ENCODE results near the gene TBC1D8.

Gene TBC1D8

GRCh38 chr2:100976645-100977391 lies 174.4 kb downstream of the TBC1D8 start:
- DNase-seq (ENCODE audit: low read depth), result no peak

DNA sequence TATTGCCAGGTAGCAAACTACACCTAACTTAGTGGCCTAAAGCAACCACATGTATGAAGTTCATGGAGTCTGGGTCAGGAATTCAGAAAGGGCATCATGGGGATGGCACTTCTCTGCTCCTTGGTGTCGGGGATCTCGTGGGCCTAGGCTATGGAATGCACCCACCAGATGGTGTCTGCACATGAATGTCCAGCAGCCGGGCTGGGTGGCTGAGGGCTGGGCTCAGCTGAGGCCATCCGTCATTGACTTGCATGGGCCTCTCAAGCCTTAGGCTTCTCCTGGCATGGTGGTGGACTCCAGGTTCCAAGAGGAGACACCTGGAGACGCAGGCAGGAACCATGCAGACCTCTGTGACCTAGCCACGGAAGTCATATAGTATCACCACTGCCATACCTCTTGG lies 175.1 kb downstream of the TBC1D8 start:
- DNase-seq (ENCODE audit: low read depth), result no peak

GRCh38 chr2:100975521-100975785 lies 175.7 kb downstream of the TBC1D8 start:
- DNase-seq (ENCODE audit: low read depth), result no peak

GRCh38 chr2:100974712-100975520 lies 176.3 kb downstream of the TBC1D8 start:
- DNase-seq (ENCODE audit: low read depth), result no peak

DNA sequence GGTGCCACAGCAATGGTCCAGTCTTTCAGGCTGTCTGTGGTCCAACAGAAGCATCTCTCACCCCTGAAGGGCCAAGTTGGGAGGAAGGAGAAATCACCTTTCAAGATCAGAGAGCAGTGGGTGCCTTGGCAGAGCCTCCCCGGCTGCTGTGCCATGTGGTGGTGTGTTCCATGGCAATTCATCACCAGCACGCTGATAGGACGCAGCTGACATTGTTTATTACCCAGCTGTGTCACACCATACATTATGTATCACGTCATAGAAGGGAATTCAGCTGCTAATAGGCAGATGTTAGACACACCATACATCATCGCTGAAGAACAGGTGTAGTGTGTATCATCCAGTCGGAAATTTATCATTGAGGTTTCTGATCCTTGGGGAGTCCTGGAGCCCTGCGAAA lies 178.7 kb downstream of the TBC1D8 start:
- no peak for DNase-seq (ENCODE audit: low read depth)

DNA sequence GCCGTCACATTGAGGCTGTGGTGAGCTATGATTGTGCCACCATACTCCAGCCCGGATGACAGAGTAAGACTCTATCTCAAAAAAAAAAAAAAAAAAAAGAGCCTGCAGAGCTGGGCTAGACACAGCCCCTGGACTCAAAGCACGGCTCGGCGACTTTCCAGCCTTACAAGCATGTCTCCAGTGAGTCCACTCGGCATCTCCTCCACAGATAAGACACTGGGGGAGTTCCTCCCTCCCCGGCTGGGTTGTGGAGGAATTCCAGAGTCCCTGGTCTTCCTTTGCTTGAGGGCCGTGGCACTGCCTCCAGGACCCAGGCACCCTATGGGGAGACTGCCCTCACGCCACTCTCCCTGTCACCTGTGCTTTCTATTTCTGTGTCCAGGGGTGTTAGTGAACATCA lies 180.0 kb downstream of the TBC1D8 start:
- DNase-seq (ENCODE audit: low read depth), result no peak

- DNase-seq (ENCODE audit: low read depth), result no peak
Observed at GRCh38 chr2:100969998-100970397, 181.2 kb downstream of the TBC1D8 start.

- DNase-seq (ENCODE audit: low read depth), result no peak
Observed at GRCh38 chr2:100968146-100969145, 182.7 kb downstream of the TBC1D8 start.

DNA sequence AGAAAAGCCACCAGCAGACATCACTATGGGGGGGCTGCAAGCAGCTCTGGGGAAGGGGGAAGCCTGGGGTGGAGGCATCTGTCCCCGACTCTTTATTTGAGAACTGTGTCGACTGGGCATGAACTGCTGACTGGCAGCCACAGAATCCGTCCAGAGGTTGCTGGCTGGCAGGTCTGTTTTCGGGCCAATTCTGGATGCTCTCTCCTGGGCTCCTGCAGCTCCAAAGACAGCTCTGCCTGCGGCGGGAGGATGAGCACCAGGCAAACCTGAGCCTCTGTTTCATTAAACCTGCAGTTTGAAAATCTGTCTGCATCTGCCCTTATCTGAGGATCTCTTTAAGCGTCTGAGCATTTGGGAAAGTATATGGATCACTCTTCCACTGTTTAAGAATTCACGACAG lies 183.5 kb downstream of the TBC1D8 start:
- no peak for DNase-seq (ENCODE audit: low read depth)

- DNase-seq (ENCODE audit: low read depth), result no peak
Observed at GRCh38 chr2:100965596-100965995, 185.6 kb downstream of the TBC1D8 start.

DNA sequence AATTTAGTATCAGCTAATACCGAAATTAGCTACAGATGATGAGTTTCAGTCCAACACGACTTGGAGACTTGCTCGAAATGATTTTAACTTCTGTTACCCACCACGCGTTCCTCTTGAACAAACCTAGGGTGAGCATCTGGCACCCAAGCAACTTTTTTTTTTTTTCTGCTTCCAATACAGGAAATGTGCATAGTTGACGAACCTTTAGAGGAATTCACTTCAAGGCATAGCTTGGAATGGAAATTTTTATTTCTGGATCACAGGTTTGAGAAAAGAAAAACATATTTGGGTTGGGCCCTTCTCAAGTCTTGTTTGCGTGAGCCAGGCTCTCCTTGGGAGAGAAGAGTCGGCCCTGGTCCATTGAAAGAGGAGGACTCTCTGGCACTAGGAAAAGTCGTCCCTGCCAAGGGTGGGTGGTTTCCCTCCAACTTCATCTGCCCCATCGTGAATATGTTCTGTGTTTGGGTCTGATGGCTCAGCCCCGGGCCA lies 186.5 kb downstream of the TBC1D8 start:
- DNase-seq (ENCODE audit: low read depth), result no peak

DNA sequence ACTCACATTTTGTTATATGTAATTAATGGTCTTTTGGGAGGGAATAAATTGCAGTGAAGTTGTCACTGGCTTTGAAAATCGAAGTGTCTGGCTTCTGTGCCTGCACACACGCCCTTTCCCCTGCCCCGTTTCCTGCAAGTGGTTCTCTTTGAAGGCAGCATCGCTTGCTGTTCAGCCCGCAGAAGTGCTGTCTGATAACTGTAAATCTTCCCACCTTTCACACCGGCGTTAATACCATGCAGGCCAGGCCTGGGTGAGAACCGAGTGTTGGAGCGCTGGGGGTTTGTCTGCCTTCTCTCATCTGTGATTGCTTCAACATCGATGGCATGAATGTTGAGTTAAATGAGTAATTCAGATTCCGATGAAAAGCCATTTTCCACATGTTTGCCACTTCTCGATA lies 187.0 kb downstream of the TBC1D8 start:
- DNase-seq (ENCODE audit: low read depth), result no peak

DNA sequence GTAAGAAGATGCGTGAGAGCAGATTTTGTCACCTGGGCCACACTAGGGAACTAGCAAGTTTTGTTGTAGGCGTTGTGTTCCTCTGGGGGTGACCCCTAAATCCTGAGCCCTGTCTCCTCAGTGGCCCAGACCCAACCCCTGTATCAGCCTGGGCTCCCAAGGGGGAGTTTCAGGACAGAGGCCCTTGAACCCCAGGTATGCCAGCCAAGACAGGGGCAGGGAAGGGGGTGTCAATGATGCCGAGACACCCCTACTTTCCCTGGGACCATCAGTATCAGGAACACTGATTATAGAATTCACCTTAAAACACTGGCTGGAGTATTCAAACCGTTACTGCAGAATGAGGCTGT lies 188.2 kb downstream of the TBC1D8 start:
- DNase-seq (ENCODE audit: low read depth), result no peak

DNA sequence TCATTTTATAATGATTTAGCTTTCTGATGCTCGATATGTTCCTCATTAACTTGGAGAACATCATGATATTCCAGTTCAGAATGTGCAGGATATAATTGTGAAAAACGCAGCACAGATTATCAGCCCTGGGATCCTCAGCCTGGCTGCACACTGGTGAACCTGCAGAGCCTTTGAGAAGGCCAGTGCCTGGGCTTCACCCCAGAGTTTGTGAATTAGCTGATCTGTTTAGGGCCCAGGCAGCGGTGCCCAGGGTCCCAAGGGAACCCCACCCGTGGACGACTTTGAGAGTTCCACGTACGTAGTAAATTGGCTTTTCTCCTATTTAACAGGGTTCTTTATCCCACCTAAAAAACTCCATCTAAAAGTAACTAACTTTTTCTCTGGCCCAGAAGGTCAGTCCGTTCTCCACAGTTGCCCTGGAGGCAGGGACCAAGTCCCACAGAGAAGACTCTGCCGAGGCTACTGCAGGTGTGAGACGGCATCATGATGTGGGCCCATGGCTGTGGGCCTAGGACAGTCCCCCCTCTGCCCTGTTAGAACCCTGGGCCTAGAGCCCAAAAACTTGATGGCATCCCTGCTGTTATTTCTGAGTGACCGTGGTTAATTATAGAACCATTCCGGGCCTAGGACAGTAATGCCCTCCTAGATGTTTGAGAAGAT lies 188.7 kb downstream of the TBC1D8 start:
- no peak for DNase-seq (ENCODE audit: low read depth)

- no peak for DNase-seq (ENCODE audit: low read depth)
Observed at GRCh38 chr2:100960688-100961087, 190.5 kb downstream of the TBC1D8 start.

DNA sequence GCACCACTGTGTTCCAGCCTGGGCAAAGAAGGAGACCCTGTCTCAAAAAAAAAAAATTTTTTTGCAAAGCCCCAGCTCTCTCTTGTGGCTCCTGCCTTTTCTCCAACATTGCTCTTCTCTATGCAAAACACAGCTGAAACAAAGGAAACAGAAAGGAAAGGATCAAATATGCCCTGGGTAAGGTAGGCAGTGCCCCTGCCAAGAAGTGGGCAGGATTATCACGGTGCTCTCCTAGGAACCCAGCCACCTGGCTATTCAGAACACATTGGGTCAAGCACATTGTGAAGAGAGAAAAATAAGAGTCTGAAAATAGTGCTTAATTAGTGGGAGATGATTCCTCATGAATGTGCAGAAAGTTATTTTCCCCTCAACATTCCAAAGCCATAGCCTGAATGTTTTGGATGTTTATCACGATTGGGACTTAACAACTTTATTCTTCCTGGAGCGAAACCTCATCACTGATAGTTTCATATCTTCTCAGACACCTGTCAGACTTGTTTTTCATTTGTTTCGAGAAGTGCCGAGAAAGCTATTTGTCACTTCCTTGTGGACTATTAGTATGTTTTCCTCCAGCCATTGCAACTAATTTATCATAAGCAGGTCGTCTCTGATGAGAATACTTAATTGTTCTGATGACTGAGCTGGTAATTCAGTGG lies 191.8 kb downstream of the TBC1D8 start:
- DNase-seq (ENCODE audit: low read depth), result no peak

DNA sequence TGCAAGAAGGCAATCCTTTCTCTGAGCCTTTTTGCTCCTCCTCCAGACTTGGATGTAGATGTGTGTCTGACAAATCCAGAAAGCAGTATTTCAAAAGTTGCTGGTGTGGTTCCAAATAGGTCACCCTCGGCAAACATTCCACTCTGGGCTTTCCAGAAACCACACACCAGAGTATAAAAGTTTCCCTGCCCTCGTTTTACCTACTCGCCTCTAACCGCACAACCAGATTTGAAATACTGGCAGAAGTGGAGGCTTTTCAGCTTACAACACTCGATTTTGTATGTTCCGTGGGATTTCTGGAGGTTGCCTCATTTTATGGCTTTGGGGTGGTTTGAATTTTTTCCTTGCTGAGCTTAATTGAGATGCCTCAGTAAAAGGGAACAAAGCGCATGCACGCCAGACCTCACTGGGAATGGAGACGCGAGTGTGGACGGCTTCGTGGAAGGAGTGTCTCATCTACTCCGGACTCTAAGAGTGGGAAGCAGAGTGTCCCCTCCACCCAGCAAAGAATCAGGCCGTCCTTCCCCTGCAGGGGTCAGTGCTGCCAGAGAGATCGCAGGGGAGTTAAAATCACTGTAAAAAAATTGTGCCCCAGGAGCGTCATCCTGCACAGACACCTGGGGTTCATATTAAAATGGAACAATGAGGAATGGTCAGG lies 193.1 kb downstream of the TBC1D8 start:
- DNase-seq (ENCODE audit: low read depth), result no peak
